ENCODE data around the gene COBL. TPM values are rescaled to one million over a fixed set of nuclear protein-coding genes. Genes with fewer than 3 reads are reported as not detected.

COBL gene
- total RNA-seq, 1 experiment from 2014 or later = not detected

- Histone ChIP-seq H2AFZ (ENCODE audit: low read length) (no peak overlapping the region), H3K79me2 (ENCODE audit: low read length) (no peaks in the 10 kb centered on the region), H3K27me3 (ENCODE audit: low read length) (no peaks in the 10 kb centered on the region), H3K4me3 (ENCODE audit: low read length) (no peak overlapping the region), H3K9ac (ENCODE audit: low read length) (no peak overlapping the region), H3K36me3 (ENCODE audit: insufficient read depth, low read length) (no peaks in the 10 kb centered on the region), H3K4me1 (ENCODE audit: low read length) (no peaks in the 10 kb centered on the region), H3K9me3 (ENCODE audit: low read length) (no peaks in the 10 kb centered on the region), H3K4me2 (ENCODE audit: low read depth, low read length, poor library complexity, severe bottlenecking) (no peak overlapping the region), H3K27ac (ENCODE audit: low read length) (no peak overlapping the region), H3K9me2 (replicated peaks; ENCODE audit: insufficient read depth, low read length) (no peaks in the 10 kb centered on the region), H4K20me1 (ENCODE audit: insufficient read depth, low read depth, low read length) (no peaks in the 10 kb centered on the region)
- no peak for DNase-seq
Observed at GRCh38 chr7:51104278-51104677, 212.3 kb downstream of the COBL start.

- Histone ChIP-seq H3K4me3 (ENCODE audit: low read length) (no peak overlapping the region), H3K4me2 (ENCODE audit: low read depth, low read length, poor library complexity, severe bottlenecking) (no peak overlapping the region), H3K4me1 (ENCODE audit: low read length) (no peaks in the 10 kb centered on the region), H3K79me2 (ENCODE audit: low read length) (no peaks in the 10 kb centered on the region), H3K27ac (ENCODE audit: low read length) (no peak overlapping the region), H3K36me3 (ENCODE audit: insufficient read depth, low read length) (no peaks in the 10 kb centered on the region), H3K9me2 (replicated peaks; ENCODE audit: insufficient read depth, low read length) (no peaks in the 10 kb centered on the region), H3K9me3 (ENCODE audit: low read length) (no peaks in the 10 kb centered on the region), H3K9ac (ENCODE audit: low read length) (no peak overlapping the region), H2AFZ (ENCODE audit: low read length) (no peak overlapping the region), H3K27me3 (ENCODE audit: low read length) (no peaks in the 10 kb centered on the region), H4K20me1 (ENCODE audit: insufficient read depth, low read depth, low read length) (no peaks in the 10 kb centered on the region)
- DNase-seq = no peak
Observed at GRCh38 chr7:51103718-51104117, 212.9 kb downstream of the COBL start.

GRCh38 chr7:51102828-51103227 is 213.8 kb downstream of the COBL start:
- no peak overlapping the region for H3K4me3 ChIP-seq (ENCODE audit: low read length)
- no peaks in the 10 kb centered on the region for H4K20me1 ChIP-seq (ENCODE audit: insufficient read depth, low read depth, low read length)
- no peaks in the 10 kb centered on the region for H3K36me3 ChIP-seq (ENCODE audit: insufficient read depth, low read length)
- no peak overlapping the region for H3K4me2 ChIP-seq (ENCODE audit: low read depth, low read length, poor library complexity, severe bottlenecking)
- no peak for DNase-seq
- H3K27ac ChIP-seq (ENCODE audit: low read length) = no peak overlapping the region
- H3K9me3 ChIP-seq (ENCODE audit: low read length) = no peaks in the 10 kb centered on the region
- H3K9me2 ChIP-seq (replicated peaks; ENCODE audit: insufficient read depth, low read length) = no peaks in the 10 kb centered on the region
- no peaks in the 10 kb centered on the region for H3K79me2 ChIP-seq (ENCODE audit: low read length)
- H3K27me3 ChIP-seq (ENCODE audit: low read length) = no peaks in the 10 kb centered on the region
- H3K9ac ChIP-seq (ENCODE audit: low read length) = no peak overlapping the region
- no peak overlapping the region for H2AFZ ChIP-seq (ENCODE audit: low read length)
- H3K4me1 ChIP-seq (ENCODE audit: low read length) = no peaks in the 10 kb centered on the region

GRCh38 chr7:51101111-51101757 is 215.4 kb downstream of the COBL start:
- no peaks in the 10 kb centered on the region for H3K36me3 ChIP-seq (ENCODE audit: insufficient read depth, low read length)
- H4K20me1 ChIP-seq (ENCODE audit: insufficient read depth, low read depth, low read length) = no peaks in the 10 kb centered on the region
- H3K9me3 ChIP-seq (ENCODE audit: low read length) = no peaks in the 10 kb centered on the region
- no peak overlapping the region for H3K9ac ChIP-seq (ENCODE audit: low read length)
- H3K4me2 ChIP-seq (ENCODE audit: low read depth, low read length, poor library complexity, severe bottlenecking) = no peak overlapping the region
- H2AFZ ChIP-seq (ENCODE audit: low read length) = no peak overlapping the region
- no peak overlapping the region for H3K4me3 ChIP-seq (ENCODE audit: low read length)
- H3K9me2 ChIP-seq (replicated peaks; ENCODE audit: insufficient read depth, low read length) = no peaks in the 10 kb centered on the region
- no peak for DNase-seq
- no peak overlapping the region for H3K27ac ChIP-seq (ENCODE audit: low read length)
- no peaks in the 10 kb centered on the region for H3K27me3 ChIP-seq (ENCODE audit: low read length)
- H3K79me2 ChIP-seq (ENCODE audit: low read length) = no peaks in the 10 kb centered on the region
- no peaks in the 10 kb centered on the region for H3K4me1 ChIP-seq (ENCODE audit: low read length)

- Histone ChIP-seq H3K9me2 (replicated peaks; ENCODE audit: insufficient read depth, low read length) (no peaks in the 10 kb centered on the region), H3K27ac (ENCODE audit: low read length) (no peak overlapping the region), H3K79me2 (ENCODE audit: low read length) (no peaks in the 10 kb centered on the region), H3K9ac (ENCODE audit: low read length) (no peak overlapping the region), H3K4me1 (ENCODE audit: low read length) (no peaks in the 10 kb centered on the region), H3K4me3 (ENCODE audit: low read length) (no peak overlapping the region), H3K9me3 (ENCODE audit: low read length) (peaks cover 16% of the 10 kb centered on the region), H3K27me3 (ENCODE audit: low read length) (no peaks in the 10 kb centered on the region), H4K20me1 (ENCODE audit: insufficient read depth, low read depth, low read length) (no peaks in the 10 kb centered on the region), H3K4me2 (ENCODE audit: low read depth, low read length, poor library complexity, severe bottlenecking) (no peak overlapping the region), H2AFZ (ENCODE audit: low read length) (no peak overlapping the region), H3K36me3 (ENCODE audit: insufficient read depth, low read length) (no peaks in the 10 kb centered on the region)
- no peak for DNase-seq
Observed at GRCh38 chr7:51090411-51090810, 226.2 kb downstream of the COBL start.

GRCh38 chr7:51085034-51085692 is 231.4 kb downstream of the COBL start:
- Histone ChIP-seq H3K27ac (ENCODE audit: low read length) (no peak overlapping the region), H3K27me3 (ENCODE audit: low read length) (no peaks in the 10 kb centered on the region)

GRCh38 chr7:51084121-51084520 is 232.5 kb downstream of the COBL start:
- Histone ChIP-seq H3K27me3 (ENCODE audit: low read length) (no peaks in the 10 kb centered on the region), H3K36me3 (ENCODE audit: insufficient read depth, low read length) (no peaks in the 10 kb centered on the region), H3K9ac (ENCODE audit: low read length) (no peak overlapping the region), H3K9me2 (replicated peaks; ENCODE audit: insufficient read depth, low read length) (no peaks in the 10 kb centered on the region), H3K9me3 (ENCODE audit: low read length) (no peaks in the 10 kb centered on the region), H3K27ac (ENCODE audit: low read length) (no peak overlapping the region), H3K79me2 (ENCODE audit: low read length) (no peaks in the 10 kb centered on the region), H3K4me2 (ENCODE audit: low read depth, low read length, poor library complexity, severe bottlenecking) (no peak overlapping the region), H3K4me1 (ENCODE audit: low read length) (no peaks in the 10 kb centered on the region), H4K20me1 (ENCODE audit: insufficient read depth, low read depth, low read length) (no peaks in the 10 kb centered on the region), H2AFZ (ENCODE audit: low read length) (no peak overlapping the region), H3K4me3 (ENCODE audit: low read length) (no peak overlapping the region)
- no peak for DNase-seq

More at GRCh38 chr7:51085034-51085692, 231.4 kb downstream of the COBL start:
- no peak for DNase-seq
- no peak overlapping the region for H3K9ac ChIP-seq (ENCODE audit: low read length)
- H3K4me2 ChIP-seq (ENCODE audit: low read depth, low read length, poor library complexity, severe bottlenecking) = no peak overlapping the region
- no peak overlapping the region for H3K4me3 ChIP-seq (ENCODE audit: low read length)
- no peaks in the 10 kb centered on the region for H3K79me2 ChIP-seq (ENCODE audit: low read length)
- no peaks in the 10 kb centered on the region for H3K9me2 ChIP-seq (replicated peaks; ENCODE audit: insufficient read depth, low read length)
- H2AFZ ChIP-seq (ENCODE audit: low read length) = no peak overlapping the region
- H3K4me1 ChIP-seq (ENCODE audit: low read length) = no peaks in the 10 kb centered on the region
- no peaks in the 10 kb centered on the region for H3K9me3 ChIP-seq (ENCODE audit: low read length)
- no peaks in the 10 kb centered on the region for H3K36me3 ChIP-seq (ENCODE audit: insufficient read depth, low read length)
- H4K20me1 ChIP-seq (ENCODE audit: insufficient read depth, low read depth, low read length) = no peaks in the 10 kb centered on the region

- H3K4me3 ChIP-seq (ENCODE audit: low read length) = no peak overlapping the region
- no peak for DNase-seq
Observed at GRCh38 chr7:51082940-51083533, 233.6 kb downstream of the COBL start.

More at GRCh38 chr7:51082940-51083533, 233.6 kb downstream of the COBL start:
- Histone ChIP-seq H3K27me3 (ENCODE audit: low read length) (no peaks in the 10 kb centered on the region), H3K9ac (ENCODE audit: low read length) (no peak overlapping the region), H4K20me1 (ENCODE audit: insufficient read depth, low read depth, low read length) (no peaks in the 10 kb centered on the region), H3K27ac (ENCODE audit: low read length) (no peak overlapping the region), H3K4me2 (ENCODE audit: low read depth, low read length, poor library complexity, severe bottlenecking) (no peak overlapping the region), H3K9me2 (replicated peaks; ENCODE audit: insufficient read depth, low read length) (no peaks in the 10 kb centered on the region), H3K9me3 (ENCODE audit: low read length) (no peaks in the 10 kb centered on the region), H3K36me3 (ENCODE audit: insufficient read depth, low read length) (no peaks in the 10 kb centered on the region), H3K4me1 (ENCODE audit: low read length) (no peaks in the 10 kb centered on the region), H3K79me2 (ENCODE audit: low read length) (no peaks in the 10 kb centered on the region), H2AFZ (ENCODE audit: low read length) (no peak overlapping the region)

All from Karpas-422 (cell line).